ENCODE results near the gene GJE1.

GJE1 gene

GRCh38 chr6:142167071-142167470, 34.3 kb downstream of the GJE1 start:
- no peak for DNase-seq (ENCODE audit: low read depth)

- DNase-seq (ENCODE audit: low read depth) = no peak
Observed at GRCh38 chr6:142167486-142167885, 34.8 kb downstream of the GJE1 start.

GRCh38 chr6:142171351-142171750, 38.6 kb downstream of the GJE1 start:
- no peak for DNase-seq (ENCODE audit: low read depth)

- no peak for DNase-seq (ENCODE audit: low read depth)
Observed at GRCh38 chr6:142172758-142173157, 40.0 kb downstream of the GJE1 start.

- DNase-seq (ENCODE audit: low read depth) = no peak
Observed at GRCh38 chr6:142173980-142174379, 41.3 kb downstream of the GJE1 start.

GRCh38 chr6:142174703-142175102, 42.0 kb downstream of the GJE1 start:
- no peak for DNase-seq (ENCODE audit: low read depth)

GRCh38 chr6:142178129-142178528, 45.4 kb downstream of the GJE1 start:
- no peak for DNase-seq (ENCODE audit: low read depth)

GRCh38 chr6:142182004-142182403, 49.3 kb downstream of the GJE1 start:
- no peak for DNase-seq (ENCODE audit: low read depth)

- no peak for DNase-seq (ENCODE audit: low read depth)
Observed at GRCh38 chr6:142183351-142183750, 50.6 kb downstream of the GJE1 start.

- DNase-seq (ENCODE audit: low read depth) = no peak
Observed at GRCh38 chr6:142184307-142184706, 51.6 kb downstream of the GJE1 start.
